ENCODE data around the gene DXO. TPM values are rescaled to one million over a fixed set of nuclear protein-coding genes. Genes with fewer than 3 reads are reported as not detected.
A peak's percentile ranks its signal among the peaks of the same experiment; 100 is the strongest.

The DXO gene
- total and polyA plus RNA-seq, 2 of the 13 experiments (the other 11 are each of a cell fraction or from before 2014, with no cell fraction given): 18.6 to 26.2 TPM

DNA sequence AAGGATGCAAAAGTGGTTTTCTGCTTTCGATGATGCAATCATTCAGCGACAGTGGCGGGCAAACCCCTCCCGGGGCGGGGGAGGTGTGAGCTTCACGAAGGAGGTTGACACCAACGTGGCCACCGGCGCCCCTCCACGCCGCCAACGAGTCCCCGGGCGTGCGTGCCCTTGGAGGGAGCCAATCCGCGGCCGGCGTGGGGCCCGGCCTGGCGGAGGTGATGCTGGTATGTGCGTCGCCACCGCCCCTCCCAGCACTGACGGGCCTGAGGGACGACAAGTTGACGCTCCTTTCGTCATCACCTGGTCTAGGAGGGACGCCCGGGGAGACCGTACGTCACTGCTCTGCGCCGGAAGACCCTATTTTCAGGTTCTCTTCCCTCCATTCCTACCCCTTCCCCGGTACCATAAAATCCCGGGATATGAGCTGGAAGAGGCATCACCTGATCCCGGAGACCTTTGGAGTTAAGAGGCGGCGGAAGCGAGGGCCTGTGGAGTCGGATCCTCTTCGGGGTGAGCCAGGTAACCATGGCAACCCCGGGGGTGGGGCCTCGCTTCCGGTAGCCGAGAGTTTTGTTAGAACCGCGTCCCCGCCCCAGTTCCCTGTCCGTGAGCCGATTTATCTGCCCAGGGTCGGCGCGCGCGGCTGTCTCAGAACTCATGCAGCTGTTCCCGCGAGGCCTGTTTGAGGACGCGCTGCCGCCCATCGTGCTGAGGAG, at the start of gene DXO (continued):
- TF ChIP-seq, protein P1, sequence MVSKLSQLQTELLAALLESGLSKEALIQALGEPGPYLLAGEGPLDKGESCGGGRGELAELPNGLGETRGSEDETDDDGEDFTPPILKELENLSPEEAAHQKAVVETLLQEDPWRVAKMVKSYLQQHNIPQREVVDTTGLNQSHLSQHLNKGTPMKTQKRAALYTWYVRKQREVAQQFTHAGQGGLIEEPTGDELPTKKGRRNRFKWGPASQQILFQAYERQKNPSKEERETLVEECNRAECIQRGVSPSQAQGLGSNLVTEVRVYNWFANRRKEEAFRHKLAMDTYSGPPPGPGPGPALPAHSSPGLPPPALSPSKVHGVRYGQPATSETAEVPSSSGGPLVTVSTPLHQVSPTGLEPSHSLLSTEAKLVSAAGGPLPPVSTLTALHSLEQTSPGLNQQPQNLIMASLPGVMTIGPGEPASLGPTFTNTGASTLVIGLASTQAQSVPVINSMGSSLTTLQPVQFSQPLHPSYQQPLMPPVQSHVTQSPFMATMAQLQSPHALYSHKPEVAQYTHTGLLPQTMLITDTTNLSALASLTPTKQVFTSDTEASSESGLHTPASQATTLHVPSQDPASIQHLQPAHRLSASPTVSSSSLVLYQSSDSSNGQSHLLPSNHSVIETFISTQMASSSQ (IDR thresholded peaks at IDR 0.05; ENCODE audit: low read depth): peak; percentile 23; the same call in 1 of the 2 replicates
- TF ChIP-seq, protein P1 (CRISPR knock-in tag; IDR thresholded peaks at IDR 0.05; ENCODE audit: borderline replicate concordance): peak; percentile 58
- TF ChIP-seq ZNF350 (CRISPR knock-in tag; IDR thresholded peaks at IDR 0.05; ENCODE audit: borderline replicate concordance, low read depth) (peak; percentile 92), ZFP36L2 (CRISPR knock-in tag; IDR thresholded peaks at IDR 0.05) (no peak), RAD51 (IDR thresholded peaks at IDR 0.05; ENCODE audit: borderline replicate concordance) (no peak), ZNF180 (CRISPR knock-in tag; IDR thresholded peaks at IDR 0.05; ENCODE audit: borderline replicate concordance, low read depth) (0 out of 2 replicates have a peak, but pooled peaks have one; percentile 52), ARHGAP35 (CRISPR knock-in tag; IDR thresholded peaks at IDR 0.05; ENCODE audit: borderline replicate concordance) (peak; percentile 84), SATB2 (CRISPR knock-in tag; IDR thresholded peaks at IDR 0.05) (peak; percentile 76; the same call in 1 of the 2 replicates), ZNF124 (CRISPR knock-in tag; IDR thresholded peaks at IDR 0.05) (peak; percentile 70; the same call in 1 of the 2 replicates), SAP130 (CRISPR knock-in tag; IDR thresholded peaks at IDR 0.05; ENCODE audit: low read depth) (peak; percentile 98), CHD2 (IDR thresholded peaks at IDR 0.05; ENCODE audit: low read depth, low read length) (peak; percentile 86), ZNF792 (CRISPR knock-in tag; IDR thresholded peaks at IDR 0.05) (peak; percentile 75), ZNF232 (CRISPR knock-in tag; IDR thresholded peaks at IDR 0.05; ENCODE audit: borderline replicate concordance) (peak; percentile 94), ZKSCAN1 (IDR thresholded peaks at IDR 0.05; ENCODE audit: low read length) (no peak), NFKBIZ (CRISPR knock-in tag; IDR thresholded peaks at IDR 0.05) (peak; percentile 19), PTBP1 (IDR thresholded peaks at IDR 0.05; ENCODE audit: low read depth, low read length, poor library complexity, severe bottlenecking) (peak; percentile 15), CAMTA2 (CRISPR knock-in tag; IDR thresholded peaks at IDR 0.05; ENCODE audit: borderline replicate concordance) (peak; percentile 80), MEIS1 (CRISPR knock-in tag; IDR thresholded peaks at IDR 0.05; ENCODE audit: borderline replicate concordance) (no peak; the same call in none of the 2 replicates), ZNF256 (CRISPR knock-in tag; conservative IDR thresholded peaks at IDR 0.05) (peak; percentile 55; the same call in 1 of the 2 replicates)
- TF ChIP-seq, protein P2, sequence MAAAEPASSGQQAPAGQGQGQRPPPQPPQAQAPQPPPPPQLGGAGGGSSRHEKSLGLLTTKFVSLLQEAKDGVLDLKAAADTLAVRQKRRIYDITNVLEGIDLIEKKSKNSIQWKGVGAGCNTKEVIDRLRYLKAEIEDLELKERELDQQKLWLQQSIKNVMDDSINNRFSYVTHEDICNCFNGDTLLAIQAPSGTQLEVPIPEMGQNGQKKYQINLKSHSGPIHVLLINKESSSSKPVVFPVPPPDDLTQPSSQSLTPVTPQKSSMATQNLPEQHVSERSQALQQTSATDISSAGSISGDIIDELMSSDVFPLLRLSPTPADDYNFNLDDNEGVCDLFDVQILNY (CRISPR knock-in tag; conservative IDR thresholded peaks at IDR 0.05): peak; percentile 53
- TF ChIP-seq, protein P3, sequence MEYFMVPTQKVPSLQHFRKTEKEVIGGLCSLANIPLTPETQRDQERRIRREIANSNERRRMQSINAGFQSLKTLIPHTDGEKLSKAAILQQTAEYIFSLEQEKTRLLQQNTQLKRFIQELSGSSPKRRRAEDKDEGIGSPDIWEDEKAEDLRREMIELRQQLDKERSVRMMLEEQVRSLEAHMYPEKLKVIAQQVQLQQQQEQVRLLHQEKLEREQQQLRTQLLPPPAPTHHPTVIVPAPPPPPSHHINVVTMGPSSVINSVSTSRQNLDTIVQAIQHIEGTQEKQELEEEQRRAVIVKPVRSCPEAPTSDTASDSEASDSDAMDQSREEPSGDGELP (IDR thresholded peaks at IDR 0.05; ENCODE audit: borderline replicate concordance, low read depth): peak; percentile 71; the same call in 1 of the 2 replicates
- TF ChIP-seq, protein P4, sequence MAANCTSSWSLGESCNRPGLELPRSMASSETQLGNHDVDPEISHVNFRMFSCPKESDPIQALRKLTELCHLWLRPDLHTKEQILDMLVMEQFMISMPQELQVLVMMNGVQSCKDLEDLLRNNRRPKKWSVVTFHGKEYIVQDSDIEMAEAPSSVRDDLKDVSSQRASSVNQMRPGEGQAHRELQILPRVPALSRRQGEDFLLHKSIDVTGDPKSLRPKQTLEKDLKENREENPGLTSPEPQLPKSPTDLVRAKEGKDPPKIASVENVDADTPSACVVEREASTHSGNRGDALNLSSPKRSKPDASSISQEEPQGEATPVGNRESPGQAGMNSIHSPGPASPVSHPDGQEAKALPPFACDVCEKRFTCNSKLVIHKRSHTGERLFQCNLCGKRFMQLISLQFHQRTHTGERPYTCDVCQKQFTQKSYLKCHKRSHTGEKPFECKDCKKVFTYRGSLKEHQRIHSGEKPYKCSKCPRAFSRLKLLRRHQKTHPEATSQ (CRISPR knock-in tag; IDR thresholded peaks at IDR 0.05; ENCODE audit: borderline replicate concordance): no peak

Data from HepG2 (cell line).